ENCODE measurements around the gene CCDC88C. TPM values are rescaled to one million over a fixed set of nuclear protein-coding genes. Genes with fewer than 3 reads are reported as not detected.

CCDC88C gene
- total RNA-seq, 1 donor: 0.36 TPM

GRCh38 chr14:91351512-91351862 is 66.1 kb downstream of the CCDC88C start:
- Histone ChIP-seq H2AFZ (ENCODE audit: low read length) (no peak overlapping the region), H3K4me2 (ENCODE audit: insufficient read depth, low read length) (peak overlapping the region; percentile 84), H3K27ac (ENCODE audit: low read depth, low read length) (no peak overlapping the region), H4K20me1 (ENCODE audit: insufficient read depth, low read length) (no peaks in the 10 kb centered on the region), H3K4me1 (ENCODE audit: insufficient read depth, low read length) (peaks cover 9% of the 10 kb centered on the region), H3K79me2 (ENCODE audit: insufficient read depth, low read length) (no peaks in the 10 kb centered on the region), H3K4me3 (ENCODE audit: insufficient read depth, low read length) (peak overlapping the region; percentile 69), H3K36me3 (ENCODE audit: insufficient read depth, low read length) (no peaks in the 10 kb centered on the region), H3K9me3 (ENCODE audit: low read depth, low read length) (no peaks in the 10 kb centered on the region), H3K27me3 (ENCODE audit: insufficient read depth, low read length) (peaks cover 5% of the 10 kb centered on the region)
- peak; percentile 29 for DNase-seq (ENCODE audit: insufficient read length, low spot score, missing footprints)
- TF ChIP-seq, protein P1, sequence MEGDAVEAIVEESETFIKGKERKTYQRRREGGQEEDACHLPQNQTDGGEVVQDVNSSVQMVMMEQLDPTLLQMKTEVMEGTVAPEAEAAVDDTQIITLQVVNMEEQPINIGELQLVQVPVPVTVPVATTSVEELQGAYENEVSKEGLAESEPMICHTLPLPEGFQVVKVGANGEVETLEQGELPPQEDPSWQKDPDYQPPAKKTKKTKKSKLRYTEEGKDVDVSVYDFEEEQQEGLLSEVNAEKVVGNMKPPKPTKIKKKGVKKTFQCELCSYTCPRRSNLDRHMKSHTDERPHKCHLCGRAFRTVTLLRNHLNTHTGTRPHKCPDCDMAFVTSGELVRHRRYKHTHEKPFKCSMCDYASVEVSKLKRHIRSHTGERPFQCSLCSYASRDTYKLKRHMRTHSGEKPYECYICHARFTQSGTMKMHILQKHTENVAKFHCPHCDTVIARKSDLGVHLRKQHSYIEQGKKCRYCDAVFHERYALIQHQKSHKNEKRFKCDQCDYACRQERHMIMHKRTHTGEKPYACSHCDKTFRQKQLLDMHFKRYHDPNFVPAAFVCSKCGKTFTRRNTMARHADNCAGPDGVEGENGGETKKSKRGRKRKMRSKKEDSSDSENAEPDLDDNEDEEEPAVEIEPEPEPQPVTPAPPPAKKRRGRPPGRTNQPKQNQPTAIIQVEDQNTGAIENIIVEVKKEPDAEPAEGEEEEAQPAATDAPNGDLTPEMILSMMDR (IDR thresholded peaks at IDR 0.05; ENCODE audit: extremely low read depth, low read depth, low read length): no peak

DNA sequence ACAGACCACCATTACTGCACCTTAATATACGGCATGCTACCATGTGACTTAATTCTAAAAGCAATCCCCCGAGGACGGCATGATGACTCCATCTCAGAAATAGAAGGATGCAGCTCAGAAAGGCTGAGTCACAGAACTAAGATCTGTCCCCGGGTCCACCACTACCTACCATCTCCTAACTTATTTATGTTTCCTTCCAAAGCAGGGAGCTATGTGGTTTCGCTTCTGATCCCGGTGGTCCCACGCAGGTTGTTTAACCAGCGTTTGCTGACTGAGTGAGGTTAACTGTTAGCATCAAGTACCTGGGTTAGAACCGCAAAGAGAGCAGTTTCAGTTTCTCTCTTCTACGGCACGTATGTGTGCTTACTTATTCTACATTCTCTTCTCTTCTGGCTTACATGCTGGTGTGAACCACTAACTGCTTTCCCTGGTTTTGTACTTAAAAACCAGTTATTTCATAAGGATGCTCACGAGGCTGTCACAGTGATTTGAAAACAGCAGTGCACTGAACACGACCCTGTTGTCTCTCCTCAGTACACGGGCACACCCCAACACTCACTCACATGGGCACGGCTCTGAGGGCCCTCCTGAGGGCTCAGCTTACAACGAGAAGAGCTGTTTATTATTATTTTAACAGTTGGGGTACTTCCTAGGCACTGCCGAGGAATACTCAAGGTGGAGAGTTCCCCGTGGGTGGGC is 66.7 kb downstream of the CCDC88C start:
- Histone ChIP-seq H3K27me3 (ENCODE audit: insufficient read depth, low read length) (peaks cover 5% of the 10 kb centered on the region), H4K20me1 (ENCODE audit: insufficient read depth, low read length) (no peaks in the 10 kb centered on the region), H3K27ac (ENCODE audit: low read depth, low read length) (no peak overlapping the region), H3K79me2 (ENCODE audit: insufficient read depth, low read length) (no peaks in the 10 kb centered on the region), H3K4me3 (ENCODE audit: insufficient read depth, low read length) (peak overlapping the region; percentile 69), H3K4me2 (ENCODE audit: insufficient read depth, low read length) (peak overlapping the region; percentile 84), H3K9me3 (ENCODE audit: low read depth, low read length) (no peaks in the 10 kb centered on the region), H3K4me1 (ENCODE audit: insufficient read depth, low read length) (peaks cover 9% of the 10 kb centered on the region), H2AFZ (ENCODE audit: low read length) (peak overlapping the region; percentile 94), H3K36me3 (ENCODE audit: insufficient read depth, low read length) (no peaks in the 10 kb centered on the region)
- TF ChIP-seq, protein P1 (IDR thresholded peaks at IDR 0.05; ENCODE audit: extremely low read depth, low read depth, low read length): no peak
- peak; percentile 90 for DNase-seq (ENCODE audit: insufficient read length, low spot score, missing footprints)

DNA sequence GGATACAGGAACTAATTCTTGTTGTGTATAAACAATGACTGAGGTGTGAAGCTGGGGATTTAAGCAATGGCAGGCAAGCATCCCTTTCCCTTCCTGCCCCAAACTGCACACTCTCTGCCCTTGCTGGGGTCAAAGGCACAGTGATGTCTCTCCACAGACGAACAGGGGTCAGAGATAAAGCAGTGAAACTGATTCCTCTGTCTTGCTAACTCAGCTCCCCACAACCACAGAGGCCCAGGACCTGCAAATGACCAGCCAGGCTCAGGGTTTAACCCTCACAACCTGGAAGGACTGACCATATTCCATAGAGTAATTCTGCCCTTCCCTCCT is 67.2 kb downstream of the CCDC88C start:
- Histone ChIP-seq H3K4me1 (ENCODE audit: insufficient read depth, low read length) (peaks cover 9% of the 10 kb centered on the region), H3K27ac (ENCODE audit: low read depth, low read length) (no peak overlapping the region), H3K79me2 (ENCODE audit: insufficient read depth, low read length) (no peaks in the 10 kb centered on the region), H3K9me3 (ENCODE audit: low read depth, low read length) (no peaks in the 10 kb centered on the region), H4K20me1 (ENCODE audit: insufficient read depth, low read length) (no peaks in the 10 kb centered on the region), H3K4me3 (ENCODE audit: insufficient read depth, low read length) (peak overlapping the region; percentile 69), H2AFZ (ENCODE audit: low read length) (peak overlapping the region; percentile 94), H3K36me3 (ENCODE audit: insufficient read depth, low read length) (no peaks in the 10 kb centered on the region), H3K27me3 (ENCODE audit: insufficient read depth, low read length) (peaks cover 5% of the 10 kb centered on the region), H3K4me2 (ENCODE audit: insufficient read depth, low read length) (peak overlapping the region; percentile 84)
- TF ChIP-seq, protein P1 (IDR thresholded peaks at IDR 0.05; ENCODE audit: extremely low read depth, low read depth, low read length): no peak
- DNase-seq (ENCODE audit: insufficient read length, low spot score, missing footprints): no peak

DNA sequence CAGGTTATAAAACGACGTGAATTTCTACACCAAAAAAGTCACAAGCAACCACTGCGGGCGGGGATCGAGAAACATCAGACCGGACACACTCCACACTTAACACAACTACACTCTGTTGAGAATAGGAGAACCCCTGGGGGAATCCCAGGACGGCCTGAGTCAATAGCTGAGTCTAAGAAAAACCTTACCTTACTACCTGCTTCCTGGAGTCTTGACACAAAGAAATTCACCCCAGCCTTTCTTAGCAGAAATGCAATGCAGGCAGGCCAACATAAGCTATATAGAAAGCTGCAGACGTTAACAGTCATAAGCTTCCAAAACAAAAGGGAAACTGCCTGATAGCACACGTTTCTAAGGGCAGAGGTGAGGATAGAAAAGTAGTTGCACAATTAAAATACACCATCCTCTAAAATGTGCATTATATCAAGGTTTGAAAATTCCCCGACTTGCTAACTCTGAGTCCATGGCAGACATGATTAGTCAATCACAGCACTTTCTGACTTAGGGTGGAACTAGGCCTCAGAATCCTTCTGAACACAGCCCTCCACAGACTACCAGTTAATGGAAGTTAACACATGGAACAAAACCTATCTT is 68.0 kb downstream of the CCDC88C start:
- no peak overlapping the region for H3K4me3 ChIP-seq (ENCODE audit: insufficient read depth, low read length)
- H4K20me1 ChIP-seq (ENCODE audit: insufficient read depth, low read length): no peaks in the 10 kb centered on the region
- peaks cover 5% of the 10 kb centered on the region for H3K27me3 ChIP-seq (ENCODE audit: insufficient read depth, low read length)
- DNase-seq (ENCODE audit: insufficient read length, low spot score, missing footprints): peak; percentile 17
- no peak overlapping the region for H3K27ac ChIP-seq (ENCODE audit: low read depth, low read length)
- H3K4me2 ChIP-seq (ENCODE audit: insufficient read depth, low read length): no peak overlapping the region
- no peaks in the 10 kb centered on the region for H3K36me3 ChIP-seq (ENCODE audit: insufficient read depth, low read length)
- TF ChIP-seq, protein P1 (IDR thresholded peaks at IDR 0.05; ENCODE audit: extremely low read depth, low read depth, low read length): no peak
- H3K9me3 ChIP-seq (ENCODE audit: low read depth, low read length): no peaks in the 10 kb centered on the region
- no peaks in the 10 kb centered on the region for H3K79me2 ChIP-seq (ENCODE audit: insufficient read depth, low read length)
- H3K4me1 ChIP-seq (ENCODE audit: insufficient read depth, low read length): peaks cover 9% of the 10 kb centered on the region
- H2AFZ ChIP-seq (ENCODE audit: low read length): no peak overlapping the region

All from osteoblast (primary cell).